ENCODE data around the gene ZNF431. TPM values are rescaled to one million over a fixed set of nuclear protein-coding genes. Genes with fewer than 3 reads are reported as not detected.

The ZNF431 gene
- total and polyA plus RNA-seq, 2 donors (not counting 1 experiment from before 2014, with no cell fraction given), result 19.8 to 40.7 TPM

DNA sequence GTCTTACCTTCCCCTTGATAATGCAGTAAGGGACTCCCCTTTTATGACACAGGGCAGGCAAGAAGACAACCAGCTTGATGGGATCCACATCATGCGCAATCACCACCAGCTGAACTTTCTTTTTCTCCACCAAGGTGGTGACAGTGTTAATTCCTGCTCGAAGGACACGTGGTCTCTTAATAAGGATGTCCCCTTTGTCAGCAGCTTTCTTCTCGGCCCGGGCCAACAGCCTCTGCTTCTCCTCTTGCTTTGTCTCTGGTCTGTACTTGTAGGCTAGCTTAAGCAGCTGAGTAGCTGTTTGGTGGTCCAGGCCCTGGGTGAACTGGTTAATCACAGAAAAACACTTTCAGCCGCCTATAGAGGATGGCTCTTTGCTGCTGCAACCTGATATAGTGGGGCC lies 8.0 kb downstream of the ZNF431 start:
- H3K9me3 Mint-ChIP-seq (ENCODE audit: insufficient read depth), result no peaks in the 10 kb centered on the region
- no peaks in the 10 kb centered on the region for H3K27me3 ChIP-seq (replicated peaks in 1 of 4; ENCODE audit: control extremely low read depth in 1 of 4, control insufficient read depth in 3 of 4, insufficient read depth in 4 of 4, low read length in 3 of 4)
- peaks cover 47% of the 10 kb centered on the region for H3K79me2 ChIP-seq (ENCODE audit: control insufficient read depth, insufficient read depth, low read length)
- H3K27ac ChIP-seq (ENCODE audit: low read length in 2 of 2), result no peak overlapping the region
- H3K4me3 Mint-ChIP-seq, result no peak overlapping the region
- ATAC-seq (ENCODE audit: low read depth), result no peak
- intact Hi-C loops (cut with micrococcal nuclease), result loop anchor here (10.0 kb wide), 1 partner anchor 375 kb away; the partner anchor contains the start of gene ZNF66
- peaks cover 3 to 59% of the 10 kb centered on the region in 2 experiments for H3K36me3 ChIP-seq (replicated peaks in 1 of 2; ENCODE audit: control extremely low read depth in 1 of 2, control insufficient read depth in 1 of 2, extremely low read depth in 1 of 2, insufficient read depth in 2 of 2, low read length in 1 of 2)
- H3K4me1 Mint-ChIP-seq, result peaks cover 11% of the 10 kb centered on the region
- no peaks in the 10 kb centered on the region for H4K20me1 ChIP-seq (ENCODE audit: control insufficient read depth, insufficient read depth, low read length, poor library complexity, severe bottlenecking)
- POLR2A ChIA-PET, result no interaction called here
- 100% methylated on average over 5 of the region's 6 CpGs for WGBS (ENCODE audit: insufficient coverage)
- CTCF ChIA-PET, result no interaction called here
- no peak overlapping the region for H3K4me2 ChIP-seq (replicated peaks; ENCODE audit: low read depth, low read length, poor library complexity, severe bottlenecking)
- no peak overlapping the region for H3K4me3 ChIP-seq (ENCODE audit: control extremely low read depth in 1 of 5, extremely low read depth in 1 of 5, insufficient read depth in 1 of 5, low read depth in 2 of 5, low read length in 4 of 5)
- peaks cover 0 to 2% (median 1%) of the 10 kb centered on the region in 3 donors for H3K9me3 ChIP-seq (ENCODE audit: control extremely low read depth in 1 of 3, control insufficient read depth in 2 of 3, insufficient read depth in 1 of 3, low read length in 2 of 3)
- no peaks in the 10 kb centered on the region for H3K27me3 Mint-ChIP-seq
- H3K9ac ChIP-seq (ENCODE audit: low read length), result no peak overlapping the region
- no peak for DNase-seq
- no peaks in the 10 kb centered on the region for H3K4me1 ChIP-seq (ENCODE audit: control insufficient read depth in 2 of 2, insufficient read depth in 2 of 2, low read length in 2 of 2)
- no peak overlapping the region for H3K27ac Mint-ChIP-seq
- TF ChIP-seq, protein P1, sequence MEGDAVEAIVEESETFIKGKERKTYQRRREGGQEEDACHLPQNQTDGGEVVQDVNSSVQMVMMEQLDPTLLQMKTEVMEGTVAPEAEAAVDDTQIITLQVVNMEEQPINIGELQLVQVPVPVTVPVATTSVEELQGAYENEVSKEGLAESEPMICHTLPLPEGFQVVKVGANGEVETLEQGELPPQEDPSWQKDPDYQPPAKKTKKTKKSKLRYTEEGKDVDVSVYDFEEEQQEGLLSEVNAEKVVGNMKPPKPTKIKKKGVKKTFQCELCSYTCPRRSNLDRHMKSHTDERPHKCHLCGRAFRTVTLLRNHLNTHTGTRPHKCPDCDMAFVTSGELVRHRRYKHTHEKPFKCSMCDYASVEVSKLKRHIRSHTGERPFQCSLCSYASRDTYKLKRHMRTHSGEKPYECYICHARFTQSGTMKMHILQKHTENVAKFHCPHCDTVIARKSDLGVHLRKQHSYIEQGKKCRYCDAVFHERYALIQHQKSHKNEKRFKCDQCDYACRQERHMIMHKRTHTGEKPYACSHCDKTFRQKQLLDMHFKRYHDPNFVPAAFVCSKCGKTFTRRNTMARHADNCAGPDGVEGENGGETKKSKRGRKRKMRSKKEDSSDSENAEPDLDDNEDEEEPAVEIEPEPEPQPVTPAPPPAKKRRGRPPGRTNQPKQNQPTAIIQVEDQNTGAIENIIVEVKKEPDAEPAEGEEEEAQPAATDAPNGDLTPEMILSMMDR (IDR thresholded peaks at IDR 0.05), result no peak
- no peak for TF ChIP-seq EZH2 (IDR thresholded peaks at IDR 0.05; ENCODE audit: borderline replicate concordance, insufficient read depth, low read depth, low read length, poor library complexity, severe bottlenecking)
- H2AFZ ChIP-seq (ENCODE audit: insufficient read depth, low read depth, low read length, poor library complexity, severe bottlenecking), result no peak overlapping the region

DNA sequence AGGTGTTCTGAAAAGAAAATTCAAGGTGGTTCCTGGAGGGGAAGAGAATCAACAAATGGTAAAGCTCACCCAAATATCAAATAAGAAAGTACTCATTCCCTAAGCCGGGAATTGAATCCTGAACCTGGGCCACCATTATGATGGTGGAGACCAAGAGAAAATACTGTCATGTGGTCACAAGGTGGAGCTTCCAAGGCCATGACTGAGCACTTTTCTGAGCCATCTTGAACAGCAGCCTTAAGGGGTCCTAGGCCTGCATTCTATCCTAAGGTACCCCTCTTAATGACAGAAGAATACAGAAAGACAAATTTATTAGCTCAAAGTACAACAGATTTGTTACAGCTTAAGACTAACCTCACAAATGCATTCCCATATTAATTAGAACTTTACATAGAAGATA lies 9.6 kb downstream of the ZNF431 start:
- H3K36me3 ChIP-seq (replicated peaks in 1 of 2; ENCODE audit: control extremely low read depth in 1 of 2, control insufficient read depth in 1 of 2, extremely low read depth in 1 of 2, insufficient read depth in 2 of 2, low read length in 1 of 2), result peaks cover 3 to 47% of the 10 kb centered on the region in 2 experiments
- no peak for DNase-seq
- no peak for ATAC-seq (ENCODE audit: low read depth)
- intact Hi-C loops (cut with micrococcal nuclease), result no loop called here
- Mint-ChIP-seq H3K9me3 (ENCODE audit: insufficient read depth) (no peaks in the 10 kb centered on the region), H3K4me3 (no peak overlapping the region), H3K4me1 (peaks cover 21% of the 10 kb centered on the region), H3K27me3 (no peaks in the 10 kb centered on the region), H3K27ac (no peak overlapping the region)
- H4K20me1 ChIP-seq (ENCODE audit: control insufficient read depth, insufficient read depth, low read length, poor library complexity, severe bottlenecking), result no peaks in the 10 kb centered on the region
- no peaks in the 10 kb centered on the region for H3K4me1 ChIP-seq (ENCODE audit: control insufficient read depth in 2 of 2, insufficient read depth in 2 of 2, low read length in 2 of 2)
- H2AFZ ChIP-seq (ENCODE audit: insufficient read depth, low read depth, low read length, poor library complexity, severe bottlenecking), result no peak overlapping the region
- H3K79me2 ChIP-seq (ENCODE audit: control insufficient read depth, insufficient read depth, low read length), result peaks cover 48% of the 10 kb centered on the region
- H3K9me3 ChIP-seq (ENCODE audit: control extremely low read depth in 1 of 3, control insufficient read depth in 2 of 3, insufficient read depth in 1 of 3, low read length in 2 of 3), result peaks cover 0 to 2% (median under 1%) of the 10 kb centered on the region in 3 donors
- no peak overlapping the region for H3K4me2 ChIP-seq (replicated peaks; ENCODE audit: low read depth, low read length, poor library complexity, severe bottlenecking)
- H3K9ac ChIP-seq (ENCODE audit: low read length), result no peak overlapping the region
- TF ChIP-seq, protein P1 (IDR thresholded peaks at IDR 0.05), result no peak
- TF ChIP-seq EZH2 (IDR thresholded peaks at IDR 0.05; ENCODE audit: borderline replicate concordance, insufficient read depth, low read depth, low read length, poor library complexity, severe bottlenecking), result no peak
- H3K27me3 ChIP-seq (replicated peaks in 1 of 4; ENCODE audit: control extremely low read depth in 1 of 4, control insufficient read depth in 3 of 4, insufficient read depth in 4 of 4, low read length in 3 of 4), result no peaks in the 10 kb centered on the region
- no peak overlapping the region for H3K4me3 ChIP-seq (ENCODE audit: control extremely low read depth in 1 of 5, extremely low read depth in 1 of 5, insufficient read depth in 1 of 5, low read depth in 2 of 5, low read length in 4 of 5)
- WGBS (ENCODE audit: insufficient coverage), result 100% methylated on average over 1 of the region's 1 CpG
- CTCF ChIA-PET, result no interaction called here
- POLR2A ChIA-PET, result no interaction called here
- no peak overlapping the region for H3K27ac ChIP-seq (ENCODE audit: low read length in 2 of 2)
